Measurements from ENCODE around the gene PIGW.

The PIGW gene

DNA sequence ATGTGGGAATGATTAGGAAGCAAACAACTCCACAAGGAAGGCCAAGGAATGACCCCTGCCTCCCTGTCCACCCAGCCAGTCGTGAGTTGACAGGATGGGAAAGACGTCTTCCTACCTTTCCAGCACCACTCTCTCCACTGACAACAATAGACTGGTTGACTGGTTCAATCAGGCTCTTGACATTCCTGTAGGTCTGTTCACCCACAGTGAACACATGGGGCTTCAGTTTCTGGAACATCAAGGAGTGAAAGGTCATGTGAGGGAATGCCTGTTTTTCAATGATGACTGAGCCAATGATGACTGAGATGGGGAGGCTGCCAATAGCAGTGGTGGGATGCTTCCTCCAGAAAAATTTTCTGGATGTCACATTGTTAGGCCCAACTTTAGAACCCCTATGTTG lies 9.7 kb upstream of the PIGW start:
- TF ChIP-seq, protein P1, sequence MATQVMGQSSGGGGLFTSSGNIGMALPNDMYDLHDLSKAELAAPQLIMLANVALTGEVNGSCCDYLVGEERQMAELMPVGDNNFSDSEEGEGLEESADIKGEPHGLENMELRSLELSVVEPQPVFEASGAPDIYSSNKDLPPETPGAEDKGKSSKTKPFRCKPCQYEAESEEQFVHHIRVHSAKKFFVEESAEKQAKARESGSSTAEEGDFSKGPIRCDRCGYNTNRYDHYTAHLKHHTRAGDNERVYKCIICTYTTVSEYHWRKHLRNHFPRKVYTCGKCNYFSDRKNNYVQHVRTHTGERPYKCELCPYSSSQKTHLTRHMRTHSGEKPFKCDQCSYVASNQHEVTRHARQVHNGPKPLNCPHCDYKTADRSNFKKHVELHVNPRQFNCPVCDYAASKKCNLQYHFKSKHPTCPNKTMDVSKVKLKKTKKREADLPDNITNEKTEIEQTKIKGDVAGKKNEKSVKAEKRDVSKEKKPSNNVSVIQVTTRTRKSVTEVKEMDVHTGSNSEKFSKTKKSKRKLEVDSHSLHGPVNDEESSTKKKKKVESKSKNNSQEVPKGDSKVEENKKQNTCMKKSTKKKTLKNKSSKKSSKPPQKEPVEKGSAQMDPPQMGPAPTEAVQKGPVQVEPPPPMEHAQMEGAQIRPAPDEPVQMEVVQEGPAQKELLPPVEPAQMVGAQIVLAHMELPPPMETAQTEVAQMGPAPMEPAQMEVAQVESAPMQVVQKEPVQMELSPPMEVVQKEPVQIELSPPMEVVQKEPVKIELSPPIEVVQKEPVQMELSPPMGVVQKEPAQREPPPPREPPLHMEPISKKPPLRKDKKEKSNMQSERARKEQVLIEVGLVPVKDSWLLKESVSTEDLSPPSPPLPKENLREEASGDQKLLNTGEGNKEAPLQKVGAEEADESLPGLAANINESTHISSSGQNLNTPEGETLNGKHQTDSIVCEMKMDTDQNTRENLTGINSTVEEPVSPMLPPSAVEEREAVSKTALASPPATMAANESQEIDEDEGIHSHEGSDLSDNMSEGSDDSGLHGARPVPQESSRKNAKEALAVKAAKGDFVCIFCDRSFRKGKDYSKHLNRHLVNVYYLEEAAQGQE (IDR thresholded peaks at IDR 0.05; ENCODE audit: insufficient read depth in 1 of 2, low read depth in 2 of 2, low read length in 2 of 2) = no peak
- TF ChIP-seq POLR2AphosphoS5 (IDR thresholded peaks at IDR 0.05; ENCODE audit: low read depth, low read length) (no peak), FOXP2 (optimal IDR thresholded peaks at IDR 0.05; ENCODE audit: borderline replicate concordance, extremely low read depth, extremely low read length, insufficient read depth) (no peak), TAF1 (IDR thresholded peaks at IDR 0.05; ENCODE audit: borderline replicate concordance, insufficient read depth, low read length) (no peak), SIN3A (IDR thresholded peaks at IDR 0.05; ENCODE audit: borderline replicate concordance, insufficient read depth, low read length) (no peak)

DNA sequence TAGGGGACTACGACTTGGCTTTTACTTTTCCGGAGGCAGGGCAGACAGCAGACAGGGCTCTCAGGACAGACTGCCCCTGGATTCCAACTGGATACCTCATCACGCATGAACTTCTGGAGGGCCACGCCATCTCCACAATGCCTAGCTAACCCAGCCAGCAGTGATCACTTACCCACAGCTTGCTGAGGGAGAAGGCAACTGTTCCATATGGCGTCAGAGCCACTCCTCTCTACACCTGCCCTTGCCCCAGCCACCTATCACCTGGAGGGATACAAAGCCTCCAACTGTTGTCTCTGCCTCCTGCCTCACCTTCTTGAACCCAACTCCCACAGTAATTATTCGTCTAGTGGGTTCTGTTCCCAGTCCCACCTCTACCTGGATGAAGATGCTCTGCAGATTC lies 8.9 kb upstream of the PIGW start:
- TF ChIP-seq, protein P1 (IDR thresholded peaks at IDR 0.05; ENCODE audit: insufficient read depth in 1 of 2, low read depth in 2 of 2, low read length in 2 of 2) = no peak
- TF ChIP-seq POLR2AphosphoS5 (IDR thresholded peaks at IDR 0.05; ENCODE audit: low read depth, low read length) (no peak), TAF1 (IDR thresholded peaks at IDR 0.05; ENCODE audit: borderline replicate concordance, insufficient read depth, low read length) (no peak), SIN3A (IDR thresholded peaks at IDR 0.05; ENCODE audit: borderline replicate concordance, insufficient read depth, low read length) (no peak), FOXP2 (optimal IDR thresholded peaks at IDR 0.05; ENCODE audit: borderline replicate concordance, extremely low read depth, extremely low read length, insufficient read depth) (no peak)

DNA sequence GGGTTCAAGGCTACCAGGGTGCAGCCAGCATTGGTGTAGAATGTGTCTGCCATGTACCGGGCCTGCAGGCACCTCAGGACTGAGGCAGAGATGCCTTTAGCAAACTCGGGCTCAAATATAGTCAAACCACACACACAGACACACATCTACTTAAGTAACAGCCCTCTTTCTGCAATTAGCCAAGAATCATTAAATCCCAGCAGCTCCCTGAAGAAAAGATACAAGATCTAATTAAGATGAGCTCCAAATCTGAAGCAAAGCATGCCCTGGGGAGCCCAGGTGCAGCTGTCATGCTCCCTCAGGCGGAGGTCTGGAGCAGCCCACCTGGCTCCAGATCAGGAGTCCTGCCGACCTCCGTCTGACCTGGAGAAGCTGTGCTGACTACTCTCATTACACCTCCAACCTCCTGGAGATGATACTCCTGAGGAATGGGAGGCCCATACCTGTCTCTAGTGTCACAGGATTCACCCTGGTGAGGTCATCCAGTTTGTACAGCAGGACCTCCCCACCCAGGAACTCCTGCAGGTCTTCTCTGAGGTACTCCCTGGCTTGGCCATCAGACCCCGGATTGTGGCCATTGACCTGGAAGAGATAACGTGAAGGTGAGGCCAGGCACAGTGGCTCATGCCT lies 7.1 kb upstream of the PIGW start:
- no peak for TF ChIP-seq POLR2AphosphoS5 (IDR thresholded peaks at IDR 0.05; ENCODE audit: low read depth, low read length)
- TF ChIP-seq FOXP2 (optimal IDR thresholded peaks at IDR 0.05; ENCODE audit: borderline replicate concordance, extremely low read depth, extremely low read length, insufficient read depth) = no peak
- TF ChIP-seq TAF1 (IDR thresholded peaks at IDR 0.05; ENCODE audit: borderline replicate concordance, insufficient read depth, low read length) = no peak
- no peak for TF ChIP-seq SIN3A (IDR thresholded peaks at IDR 0.05; ENCODE audit: borderline replicate concordance, insufficient read depth, low read length)
- TF ChIP-seq, protein P1 (IDR thresholded peaks at IDR 0.05; ENCODE audit: insufficient read depth in 1 of 2, low read depth in 2 of 2, low read length in 2 of 2) = no peak

DNA sequence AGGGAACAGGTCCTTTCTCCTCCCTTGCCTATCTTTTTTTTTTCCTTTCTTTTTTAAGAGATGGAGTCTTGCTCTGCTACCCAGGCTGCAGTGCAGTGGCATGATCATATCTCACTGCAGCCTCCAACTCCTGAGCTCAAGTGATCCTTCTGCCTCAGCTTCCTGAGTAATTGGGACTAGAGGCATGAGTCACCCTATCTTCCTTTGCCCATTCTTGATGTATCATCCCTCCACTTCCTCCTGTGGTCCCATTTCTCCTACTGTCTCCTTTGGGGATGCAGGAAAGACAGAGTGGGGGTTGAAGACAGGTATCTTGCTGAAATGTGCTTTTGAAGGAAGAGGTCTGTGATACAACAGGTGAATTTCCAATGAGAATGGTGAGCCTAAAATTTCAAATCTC lies 5.7 kb upstream of the PIGW start:
- TF ChIP-seq, protein P1 (IDR thresholded peaks at IDR 0.05; ENCODE audit: insufficient read depth in 1 of 2, low read depth in 2 of 2, low read length in 2 of 2) = no peak
- no peak for TF ChIP-seq TAF1 (IDR thresholded peaks at IDR 0.05; ENCODE audit: borderline replicate concordance, insufficient read depth, low read length)
- no peak for TF ChIP-seq POLR2AphosphoS5 (IDR thresholded peaks at IDR 0.05; ENCODE audit: low read depth, low read length)
- no peak for TF ChIP-seq SIN3A (IDR thresholded peaks at IDR 0.05; ENCODE audit: borderline replicate concordance, insufficient read depth, low read length)
- no peak for TF ChIP-seq FOXP2 (optimal IDR thresholded peaks at IDR 0.05; ENCODE audit: borderline replicate concordance, extremely low read depth, extremely low read length, insufficient read depth)
